GM18517 (cell line): ENCODE data around the gene NFATC1.

ENCODE experiments used
- ATAC-seq: cut with Tn5 transposase; IDR thresholded peaks from one replicate; pipeline ENCODE4 v1.9.1; 2021; ENCODE audit warnings: mild to moderate bottlenecking, moderate library complexity; ENCODE audit not compliant: unreplicated experiment

NFATC1 gene

GRCh38 chr18:79528316-79528695 is 132.6 kb downstream of the NFATC1 start:
- no peak for ATAC-seq

- no peak for ATAC-seq
These were observed 133.1 kb downstream of the NFATC1 start for GRCh38 chr18:79528846-79529245.

- ATAC-seq = no peak
These were observed 133.6 kb downstream of the NFATC1 start for GRCh38 chr18:79529296-79529695.

GRCh38 chr18:79529991-79530390 is 134.3 kb downstream of the NFATC1 start:
- ATAC-seq = no peak

- no peak for ATAC-seq
These were observed 135.1 kb downstream of the NFATC1 start for GRCh38 chr18:79530821-79531220.

- ATAC-seq = no peak
These were observed 135.7 kb downstream of the NFATC1 start for GRCh38 chr18:79531386-79531785.

- ATAC-seq = no peak
These were observed 136.2 kb downstream of the NFATC1 start for GRCh38 chr18:79531926-79532312.

- no peak for ATAC-seq
These were observed 136.7 kb downstream of the NFATC1 start for GRCh38 chr18:79532313-79533007.

- no peak for ATAC-seq
These were observed 137.4 kb downstream of the NFATC1 start for GRCh38 chr18:79533146-79533545.

GRCh38 chr18:79533591-79533990 is 137.9 kb downstream of the NFATC1 start:
- ATAC-seq = no peak

GRCh38 chr18:79534356-79534755 is 138.6 kb downstream of the NFATC1 start:
- no peak for ATAC-seq

GRCh38 chr18:79537758-79538157 is 142.0 kb downstream of the NFATC1 start:
- ATAC-seq = no peak

GRCh38 chr18:79538635-79539034 is 142.9 kb downstream of the NFATC1 start:
- ATAC-seq = no peak

- ATAC-seq = no peak
These were observed 144.6 kb downstream of the NFATC1 start for GRCh38 chr18:79540161-79540903.

- ATAC-seq = no peak
These were observed 145.2 kb downstream of the NFATC1 start for GRCh38 chr18:79540904-79541282.

- no peak for ATAC-seq
These were observed 146.5 kb downstream of the NFATC1 start for GRCh38 chr18:79542213-79542612.

GRCh38 chr18:79542876-79543750 is 147.4 kb downstream of the NFATC1 start:
- no peak for ATAC-seq

- ATAC-seq = no peak
These were observed 148.2 kb downstream of the NFATC1 start for GRCh38 chr18:79543861-79544385.

GRCh38 chr18:79544386-79544963 is 148.7 kb downstream of the NFATC1 start:
- ATAC-seq = no peak

GRCh38 chr18:79545255-79545654 is 149.5 kb downstream of the NFATC1 start:
- ATAC-seq = no peak

GRCh38 chr18:79545736-79546171 is 150.0 kb downstream of the NFATC1 start:
- no peak for ATAC-seq
